SK-N-SH (cell line): ENCODE measurements around the gene STK25.

ENCODE experiments used
- CTCF ChIP-seq: fragments of 200-600 bp; sonication (generic); IDR thresholded peaks from 2 replicates; pipeline ENCODE4 v1.6.1; 2017; ENCODE audit warnings: antibody characterized with exemption, mild to moderate bottlenecking, moderate library complexity
- RAD21 ChIP-seq: IDR thresholded peaks from 2 replicates; pipeline ENCODE4 v1.6.1; 2012; ENCODE audit warnings: mild to moderate bottlenecking, low read length
- RFX5 ChIP-seq: IDR thresholded peaks from 2 replicates; pipeline ENCODE4 v1.6.1; 2012; ENCODE audit warnings: mild to moderate bottlenecking, improper control_type of control experiment, low read length
- TCF12 ChIP-seq: IDR thresholded peaks from 2 replicates; pipeline ENCODE4 v1.4.0; 2012
- USF2 ChIP-seq: fragments of 150-350 bp; IDR thresholded peaks from 2 replicates; pipeline ENCODE4 v1.6.1; 2017; ENCODE audit warnings: antibody characterized with exemption, low read length, low read depth, borderline replicate concordance

GRCh38 chr2:241492174-241492565 is 16.2 kb downstream of the STK25 start:
- TF ChIP-seq USF2 (no peak), RFX5 (no peak), RAD21 (no peak), CTCF (no peak), TCF12 (no peak)
